COLO829 (cell line): ENCODE data around the gene GALNTL6.
"Not testable (repeated sequence)": the region's sequence is repeated elsewhere in the genome, so short reads cannot be mapped to it uniquely, and the experiment has no call there.

Experiments used
- DNase-seq: peaks from one replicate; pipeline ENCODE4 v3.0.0; 2012; ENCODE audit warnings: low spot score

GALNTL6 gene

GRCh38 chr4:172758586-172759340, 945.6 kb downstream of the GALNTL6 start:
- no peak for DNase-seq

DNA sequence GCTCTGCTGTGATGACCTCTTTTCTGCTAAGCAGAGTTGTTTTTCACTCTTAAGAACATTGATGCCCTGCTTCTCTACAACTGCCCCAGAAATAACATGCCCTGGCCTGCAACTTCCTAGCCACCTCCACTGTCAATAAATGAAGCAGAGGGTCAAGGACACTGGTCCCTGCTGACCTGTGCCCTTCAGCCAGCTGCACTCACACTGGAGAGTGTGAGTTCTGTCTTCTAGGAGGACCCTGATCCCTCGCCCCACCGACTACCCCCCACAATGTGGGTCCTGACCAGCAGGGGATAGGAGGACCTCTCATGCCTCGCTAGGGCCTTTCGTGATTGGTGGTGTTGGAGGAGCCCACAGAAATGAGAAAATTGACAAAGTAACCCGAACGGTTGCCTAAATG, 947.3 kb downstream of the GALNTL6 start:
- DNase-seq: no peak

GRCh38 chr4:172762895-172763294, 949.7 kb downstream of the GALNTL6 start:
- DNase-seq: no peak

- DNase-seq: no peak
Observed at GRCh38 chr4:172770787-172771186, 957.6 kb downstream of the GALNTL6 start.

DNA sequence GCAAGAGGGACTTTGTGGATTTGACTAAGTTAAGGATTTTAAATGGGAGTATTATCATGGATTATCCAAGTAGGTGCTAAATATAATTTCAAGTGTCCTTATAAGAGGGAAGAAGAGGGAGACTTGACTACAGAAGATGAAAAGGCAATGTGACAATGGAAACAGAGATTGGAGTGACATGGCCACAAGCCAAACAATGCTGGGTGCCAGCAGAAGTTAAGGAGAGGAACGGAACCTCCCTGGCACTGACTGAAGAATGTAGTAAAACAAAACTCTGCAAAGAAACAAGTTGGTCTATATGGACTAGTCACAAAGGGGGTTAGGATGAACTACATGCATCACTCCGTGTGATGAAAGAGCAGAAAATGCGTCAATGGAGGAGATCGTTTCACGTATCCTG, 959.6 kb downstream of the GALNTL6 start:
- no peak for DNase-seq

- DNase-seq: peak; percentile 22
Observed at GRCh38 chr4:172776203-172776861, 963.1 kb downstream of the GALNTL6 start.

DNA sequence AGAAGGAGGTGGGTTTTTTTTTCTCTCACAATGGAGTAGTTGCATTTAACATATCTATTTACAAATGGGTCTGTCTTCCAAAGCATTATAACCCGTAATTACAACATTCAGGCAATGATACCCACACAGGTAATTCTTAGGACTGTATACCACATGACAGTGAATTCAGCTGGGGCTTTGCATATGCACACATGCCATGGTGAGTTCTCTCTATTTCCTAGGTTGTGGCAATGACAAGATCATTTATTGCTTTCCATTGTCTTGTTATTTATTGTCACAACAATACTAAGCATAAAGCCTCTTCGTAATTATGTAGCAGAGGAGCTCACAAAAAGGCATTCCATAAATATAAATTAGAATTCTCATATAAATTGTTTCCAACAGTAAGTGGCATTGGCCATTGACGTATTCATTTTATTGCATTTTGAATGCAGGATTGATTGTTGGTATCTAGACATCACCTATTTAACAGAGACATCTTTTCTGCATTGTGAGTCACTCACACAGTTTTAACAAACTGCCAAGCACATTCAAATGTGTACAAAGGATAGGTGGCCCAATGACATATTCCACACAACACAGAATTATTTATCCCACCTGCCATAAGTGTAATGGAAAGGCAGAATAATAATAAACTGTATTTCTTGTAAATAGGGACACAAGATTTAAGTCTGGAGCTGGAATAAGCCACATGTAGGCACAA, 964.7 kb downstream of the GALNTL6 start:
- no peak for DNase-seq

DNA sequence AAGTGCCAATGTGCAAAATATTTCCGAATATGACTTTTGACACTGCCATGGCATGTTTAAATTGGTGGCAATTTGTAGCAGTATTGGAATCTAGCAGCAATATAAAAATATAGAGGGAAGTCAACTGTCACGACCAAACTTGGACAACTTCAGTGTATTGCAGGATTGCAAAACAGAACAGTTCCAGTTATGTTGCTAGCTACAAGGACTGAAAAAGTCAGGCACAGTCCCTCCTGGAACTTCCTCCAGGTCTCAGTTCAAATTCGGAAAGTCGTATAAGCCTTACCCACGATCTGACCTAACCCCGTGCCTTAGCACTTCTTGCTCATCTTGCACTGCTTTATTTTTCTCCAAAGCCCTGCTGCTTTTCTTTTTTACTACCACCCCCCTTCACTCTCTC, 965.4 kb downstream of the GALNTL6 start:
- DNase-seq: no peak

DNA sequence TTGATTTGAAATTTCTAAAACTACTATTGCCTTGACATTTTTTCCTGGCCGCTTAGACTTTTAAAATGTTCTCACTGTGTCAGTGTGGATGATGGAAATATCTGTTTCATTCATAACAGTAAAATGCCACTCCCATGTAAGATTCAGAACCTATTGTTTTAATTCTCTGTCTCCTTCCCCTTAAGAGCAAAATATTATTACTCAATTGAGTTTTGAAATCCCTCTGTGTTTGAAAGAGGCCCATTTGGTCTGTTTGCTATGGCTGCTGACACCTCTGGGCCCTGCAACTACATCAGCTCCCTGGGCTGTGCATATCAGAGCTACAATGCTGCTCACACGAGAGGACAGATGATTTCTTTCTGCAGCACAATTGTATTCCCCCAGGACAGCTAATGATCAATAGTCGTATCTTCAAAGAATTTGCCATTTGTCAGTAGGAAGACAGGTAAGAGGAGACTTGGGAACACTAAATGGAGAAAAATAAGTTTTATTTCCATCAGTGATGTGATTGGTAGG, 967.4 kb downstream of the GALNTL6 start:
- no peak for DNase-seq

GRCh38 chr4:172785613-172786012, 972.4 kb downstream of the GALNTL6 start:
- DNase-seq: no peak

- DNase-seq: no peak
Observed at GRCh38 chr4:172786039-172786792, 973.0 kb downstream of the GALNTL6 start.

- DNase-seq: no peak
Observed at GRCh38 chr4:172787111-172787510, 973.9 kb downstream of the GALNTL6 start.

GRCh38 chr4:172791841-172792240, 978.6 kb downstream of the GALNTL6 start:
- DNase-seq: no peak

GRCh38 chr4:172793565-172794306, 980.5 kb downstream of the GALNTL6 start:
- no peak for DNase-seq

DNA sequence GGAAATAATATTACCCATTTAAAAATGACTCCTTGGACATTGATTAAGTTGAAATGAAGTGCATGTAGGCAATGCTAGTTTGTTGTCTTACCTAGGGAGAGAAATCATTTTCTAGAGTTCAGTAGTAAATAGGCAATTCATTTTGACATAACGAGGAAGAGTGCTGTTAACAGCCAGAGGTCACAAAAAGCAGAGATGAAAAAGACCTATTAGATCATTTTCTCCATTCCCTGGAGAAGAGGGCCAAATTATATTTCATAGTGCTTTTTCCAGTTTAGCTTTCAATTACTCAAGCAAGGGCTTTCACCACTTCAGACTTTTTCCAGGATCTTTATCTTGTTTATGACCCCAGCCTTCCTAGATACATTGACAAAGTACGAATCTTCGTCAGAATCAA, 981.1 kb downstream of the GALNTL6 start:
- DNase-seq: no peak

GRCh38 chr4:172797281-172797680, 984.1 kb downstream of the GALNTL6 start:
- DNase-seq: not testable (repeated sequence)

GRCh38 chr4:172802032-172802431, 988.8 kb downstream of the GALNTL6 start:
- no peak for DNase-seq

DNA sequence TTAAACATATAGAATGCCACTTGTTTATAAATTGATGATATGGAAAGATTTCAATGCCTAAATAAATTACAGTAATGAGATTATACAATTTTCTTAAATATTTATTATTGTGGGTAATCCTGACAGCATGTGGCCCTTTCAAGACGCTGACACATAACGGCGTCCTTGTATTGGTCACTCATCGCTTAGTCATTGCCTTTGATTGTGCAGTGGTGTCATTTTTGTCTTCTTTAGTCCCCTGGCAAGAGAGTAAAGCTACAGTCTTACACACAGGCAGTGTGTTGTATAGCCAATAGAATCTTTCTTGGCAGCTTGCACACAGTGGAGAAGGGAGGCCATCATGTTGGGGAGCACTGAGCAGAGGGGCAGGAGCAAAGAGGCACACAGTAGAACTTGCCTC, 993.6 kb downstream of the GALNTL6 start:
- no peak for DNase-seq

DNA sequence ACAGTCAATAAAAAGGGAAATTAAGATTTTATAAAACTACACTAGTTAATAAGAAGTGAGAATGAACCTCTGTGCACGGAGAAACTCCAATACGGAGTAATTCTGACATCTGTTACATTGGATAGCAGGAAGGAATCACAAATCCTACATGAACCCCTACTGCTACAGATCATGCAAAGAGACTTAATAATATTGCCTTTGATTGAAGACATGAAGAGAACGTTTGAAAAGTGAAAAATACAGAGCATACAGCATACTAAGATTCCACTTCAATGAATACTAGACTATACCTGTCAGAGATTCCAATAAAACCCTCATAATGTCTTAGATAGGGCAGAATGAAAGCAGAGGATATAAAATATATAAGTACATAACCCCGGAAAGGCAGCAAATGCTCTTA, 995.0 kb downstream of the GALNTL6 start:
- DNase-seq: no peak

DNA sequence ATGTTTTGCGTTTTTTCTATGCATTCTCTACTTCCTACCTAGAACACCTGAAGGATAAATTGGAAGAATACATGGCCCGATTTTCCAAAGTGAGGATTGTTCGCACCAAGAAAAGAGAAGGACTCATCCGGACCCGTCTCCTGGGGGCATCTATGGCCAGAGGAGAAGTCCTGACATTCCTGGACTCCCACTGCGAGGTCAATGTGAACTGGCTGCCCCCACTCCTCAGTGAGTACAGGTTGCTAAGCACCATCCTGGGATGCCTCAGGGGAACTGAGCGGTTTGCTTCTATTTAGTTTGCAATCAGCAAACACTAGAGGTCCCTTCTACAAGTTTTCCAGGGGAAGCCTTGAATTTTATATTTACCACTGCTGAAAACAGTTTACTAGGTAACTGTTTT, 996.1 kb downstream of the GALNTL6 start:
- no peak for DNase-seq

GRCh38 chr4:172813359-172813923, 1000.2 kb downstream of the GALNTL6 start:
- DNase-seq: no peak
